H1 (cell line): Measurements from ENCODE around the gene DHRS4L2. TPM values are rescaled to one million over a fixed set of nuclear protein-coding genes. Genes with fewer than 3 reads are reported as not detected.

Source experiments
- CTCF ChIA-PET: fragments of 300-600 bp; sonication (Branson Sonifier 250); formaldehyde crosslinking; loops from one replicate; lab custom pipeline; 2021; ENCODE audit not compliant: partially characterized antibody; lab: Charles Lee
- POLR2A ChIA-PET: fragments of 300-600 bp; sonication (Branson Sonifier 250); formaldehyde crosslinking; loops from one replicate; lab custom pipeline; 2021; ENCODE audit warnings: inconsistent platforms; ENCODE audit not compliant: partially characterized antibody; lab: Charles Lee
- DNase-seq, 2 experiments: peaks; one replicate each; pipeline versions ENCODE4 v3.0.0 to v3.0.0-alpha.2; 2010 to 2022; ENCODE audit warnings: low spot score in 2 of 2, low read depth in 1 of 2, mixed read lengths in 1 of 2
- FAIRE-seq: peaks from 2 replicates; lab custom pipeline; 2011; peaks lifted over from hg19 to GRCh38; lab: Jason Lieb, UNC
- H2AFZ ChIP-seq: 2 replicates; pipeline ENCODE4 v1.8.1; 2012; ENCODE audit warnings: low read length, inconsistent platforms
- H2AK5ac ChIP-seq: 2 replicates; pipeline ENCODE4 v1.6.1; 2013; ENCODE audit warnings: low read depth, low read length
- H2BK120ac ChIP-seq: replicated peaks from 2 replicates; pipeline ENCODE3; 2013; ENCODE audit warnings: low read depth, low read length, inconsistent platforms
- H2BK12ac ChIP-seq: 2 replicates; pipeline ENCODE4 v1.6.1; 2013; ENCODE audit warnings: low read depth, low read length
- H2BK15ac ChIP-seq: 2 replicates; pipeline ENCODE4 v1.6.1; 2013; ENCODE audit warnings: low read length
- H2BK20ac ChIP-seq: 2 replicates; pipeline ENCODE4 v1.6.1; 2013; ENCODE audit warnings: low read length
- H2BK5ac ChIP-seq: 2 replicates; pipeline ENCODE4 v1.6.1; 2013; ENCODE audit warnings: low read depth, low read length
- H3K14ac ChIP-seq: 2 replicates; pipeline ENCODE4 v1.6.1; 2013; ENCODE audit warnings: inconsistent platforms; ENCODE audit not compliant: insufficient read length
- H3K18ac ChIP-seq: 2 replicates; pipeline ENCODE4 v1.6.1; 2013; ENCODE audit warnings: low read length; ENCODE audit errors: extremely low read depth
- H3K23ac ChIP-seq: 2 replicates; pipeline ENCODE4 v1.6.1; 2013; ENCODE audit warnings: inconsistent platforms; ENCODE audit not compliant: insufficient read length
- H3K23me2 ChIP-seq: 2 replicates; pipeline ENCODE4 v1.6.1; 2013; ENCODE audit warnings: low read depth, low read length
- H3K27ac ChIP-seq: 2 replicates; pipeline ENCODE4 v1.6.1; 2011; ENCODE audit warnings: low read depth, low read length, inconsistent platforms
- H3K27me3 ChIP-seq, 4 experiments: replicated peaks in 1 of 4; 1 replicate in 1 of 4; 2 replicates in 3 of 4; pipeline versions ENCODE4 v1.6.1 to v1.8.1; 2011 to 2013; ENCODE audit warnings: low read length in 3 of 4, mild to moderate bottlenecking in 3 of 4, inconsistent platforms in 2 of 4, mixed read lengths in 2 of 4, moderate library complexity in 1 of 4; ENCODE audit not compliant: control insufficient read depth in 3 of 4, insufficient read depth in 3 of 4; ENCODE audit errors: extremely low read depth in 1 of 4
- H3K36me3 ChIP-seq, 4 experiments: 2 replicates each; pipeline versions ENCODE4 v1.6.1 to v1.8.1; 2011 to 2013; ENCODE audit warnings: mild to moderate bottlenecking in 4 of 4, low read length in 3 of 4, moderate library complexity in 2 of 4, control low read depth in 1 of 4, inconsistent platforms in 1 of 4; ENCODE audit not compliant: insufficient read depth in 4 of 4, control insufficient read depth in 2 of 4
- H3K4ac ChIP-seq: replicated peaks from 2 replicates; pipeline ENCODE3; 2013; ENCODE audit warnings: low read length, low read depth, mixed read lengths, inconsistent platforms; ENCODE audit not compliant: insufficient read length
- H3K4me1 ChIP-seq, 4 experiments: replicated peaks in 1 of 4; 1 replicate in 1 of 4; 2 replicates in 3 of 4; pipeline versions ENCODE4 v1.6.1 to v1.8.1; 2011 to 2013; ENCODE audit warnings: low read length in 3 of 4, inconsistent platforms in 2 of 4, mixed read lengths in 1 of 4; ENCODE audit not compliant: insufficient read depth in 4 of 4, control insufficient read depth in 3 of 4
- H3K4me2 ChIP-seq, 2 experiments: 2 replicates each; pipeline versions ENCODE4 v1.6.1 to v1.8.1; 2011 to 2013; ENCODE audit warnings: low read depth in 2 of 2, low read length in 2 of 2, control low read depth in 1 of 2, inconsistent platforms in 1 of 2, mild to moderate bottlenecking in 1 of 2; ENCODE audit not compliant: insufficient read depth in 1 of 2
- H3K4me3 ChIP-seq, 4 experiments: fragments of 200-600, 300-600 bp in 1 of 4; sonication (generic), shearing (Covaris generic), sonication (Bioruptor Twin) in 1 of 4; 2 replicates each; pipeline versions ENCODE4 v1.5.1 to v1.8.1; 2011 to 2016; ENCODE audit warnings: low read length in 4 of 4, low read depth in 3 of 4, control low read depth in 2 of 4, inconsistent platforms in 2 of 4, mild to moderate bottlenecking in 2 of 4, mixed read lengths in 1 of 4, moderate library complexity in 1 of 4; ENCODE audit not compliant: insufficient read depth in 2 of 4; ENCODE audit errors: extremely low read depth in 1 of 4
- H3K56ac ChIP-seq: replicated peaks from 2 replicates; pipeline ENCODE3; 2013; ENCODE audit warnings: low read depth, mild to moderate bottlenecking, mixed read lengths, low read length, inconsistent platforms; ENCODE audit not compliant: insufficient read length
- H3K79me1 ChIP-seq: 2 replicates; pipeline ENCODE4 v1.6.1; 2013; ENCODE audit warnings: low read depth, low read length, control low read depth
- H3K79me2 ChIP-seq, 2 experiments: 2 replicates each; pipeline versions ENCODE4 v1.6.1 to v1.8.1; 2012 to 2013; ENCODE audit warnings: low read length in 2 of 2, mild to moderate bottlenecking in 2 of 2, inconsistent platforms in 1 of 2; ENCODE audit not compliant: insufficient read depth in 2 of 2, control insufficient read depth in 1 of 2
- H3K9ac ChIP-seq, 4 experiments: replicated peaks in 1 of 4; 1 replicate in 1 of 4; 2 replicates in 3 of 4; pipeline versions ENCODE4 v1.6.1 to v1.8.1; 2011 to 2013; ENCODE audit warnings: low read depth in 3 of 4, low read length in 3 of 4, control low read depth in 2 of 4, mild to moderate bottlenecking in 2 of 4, moderate library complexity in 2 of 4, inconsistent platforms in 1 of 4; ENCODE audit errors: extremely low read depth in 1 of 4
- H3K9me3 ChIP-seq, 2 experiments: 2 replicates each; pipeline versions ENCODE4 v1.6.1 to v1.8.1; 2012 to 2013; ENCODE audit warnings: mild to moderate bottlenecking in 2 of 2, moderate library complexity in 2 of 2, control low read depth in 1 of 2, inconsistent platforms in 1 of 2, low read depth in 1 of 2, low read length in 1 of 2, mixed read lengths in 1 of 2; ENCODE audit not compliant: insufficient read depth in 2 of 2
- H4K20me1 ChIP-seq, 2 experiments: replicated peaks in 1 of 2; 2 replicates each; pipeline versions ENCODE3 to v1.8.1; 2011 to 2013; ENCODE audit warnings: inconsistent platforms in 2 of 2, low read length in 2 of 2, mild to moderate bottlenecking in 1 of 2; ENCODE audit not compliant: insufficient read depth in 2 of 2, control insufficient read depth in 1 of 2
- H4K5ac ChIP-seq: 2 replicates; pipeline ENCODE4 v1.6.1; 2013; ENCODE audit warnings: low read length, low read depth, mixed read lengths, inconsistent platforms; ENCODE audit not compliant: insufficient read length
- H4K8ac ChIP-seq: 2 replicates; pipeline ENCODE4 v1.8.0; 2013; ENCODE audit warnings: mild to moderate bottlenecking, moderate library complexity, low read length, inconsistent platforms; ENCODE audit not compliant: insufficient read depth; ENCODE audit errors: extremely low read depth
- H4K91ac ChIP-seq: replicated peaks from 2 replicates; pipeline ENCODE3; 2013; ENCODE audit warnings: low read length, mixed read lengths, inconsistent platforms; ENCODE audit not compliant: insufficient read length
- CBX5 ChIP-seq: fragments of 300-800, 300-1000 bp; sonication (generic); IDR thresholded peaks from 2 replicates; pipeline ENCODE4 v1.7.1; 2016; ENCODE audit warnings: antibody characterized with exemption, low read length, low read depth
- POLR2AphosphoS5 ChIP-seq: IDR thresholded peaks from 2 replicates; pipeline ENCODE4 v1.6.1; 2011; ENCODE audit warnings: low read depth, low read length
- TAF1 ChIP-seq: IDR thresholded peaks from 2 replicates; pipeline ENCODE4 v1.6.1; 2011; ENCODE audit warnings: mild to moderate bottlenecking, low read depth, low read length
- WGBS, 2 experiments: shearing (Covaris generic) in 1 of 2; methylation state at CpG; one replicate each; pipeline versions ENCODE4 v1.1.6 to v1.1.7; 2013 to 2015; ENCODE audit warnings: low lambda C conversion rate in 2 of 2, mixed read lengths in 2 of 2, inconsistent platforms in 1 of 2, low coverage in 1 of 2, missing lambda C conversion rate in 1 of 2; ENCODE audit not compliant: insufficient replicate concordance in 2 of 2, insufficient coverage in 1 of 2, insufficient read length in 1 of 2; ENCODE audit errors: extremely low coverage in 1 of 2, missing lambda C conversion rate in 1 of 2; 5-methylcytosine and 5-hydroxymethylcytosine counted together
- polyA plus RNA-seq, 7 experiments: library from polyadenylated mRNA; depleted of rRNA in 3 of 7; stranded (reverse) in 5 of 7; unstranded in 2 of 7; fragments of >200 nt in 5 of 7; fragments of 200-250 nt in 2 of 7; gene quantifications; 1 replicate in 5 of 7; 2 replicates in 1 of 7; 4 replicates in 1 of 7; pipeline versions ENCODE4 v1.2.1 to v1.2.3, GENCODE V29; 2011 to 2013; ENCODE audit warnings: missing spikeins in 2 of 7, mixed read lengths in 2 of 7
- total RNA-seq: library from RNA; stranded (reverse); fragmentation: NEBNext Ultra II Directional; extraction: Animal tissue kit (Norgen Biotek cat#: 25700); gene quantifications from 2 replicates; pipeline ENCODE4 v1.2.1, GENCODE V29; 2021

Gene DHRS4L2
- total and polyA plus RNA-seq, 2 of the 8 experiments (the other 6 are each of a cell fraction or from before 2014, with no cell fraction given): 12.3 to 15.4 TPM

DNA sequence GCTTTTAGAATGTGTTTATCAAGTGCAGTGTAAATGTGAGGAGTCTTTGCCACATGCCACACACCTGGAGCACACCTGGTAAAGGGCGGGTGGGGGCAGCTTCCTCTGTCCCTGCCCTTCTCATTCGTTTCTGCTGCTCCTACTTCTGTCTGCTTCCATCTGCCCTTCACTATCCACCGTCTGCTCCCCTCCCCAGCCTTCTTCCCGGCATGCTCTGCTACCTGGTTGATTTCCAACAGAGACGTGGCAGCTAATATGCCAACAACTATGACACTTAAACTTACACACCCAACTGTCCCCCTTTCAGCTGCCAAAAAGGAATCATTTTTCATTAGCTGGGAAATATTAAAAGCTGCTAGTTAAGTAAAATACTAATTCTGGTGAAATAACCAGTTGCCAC, 54.0 kb downstream of the DHRS4L2 start:
- H2AK5ac ChIP-seq: no peak overlapping the region
- no peak overlapping the region for H3K56ac ChIP-seq
- no peak overlapping the region for H4K8ac ChIP-seq
- H3K36me3 ChIP-seq: no peaks in the 10 kb centered on the region
- ChIA-PET POLR2A (interaction anchor here (0.6 to 1.3 kb wide), 4 partner anchors 8 to 62 kb away, joined by 3 to 4 read pairs (median 3); no protein-coding TSS in a partner anchor), CTCF (interaction anchor here (0.8 to 7.1 kb wide), 4 partner anchors 15 to 66 kb away, joined by 3 to 33 read pairs (median 4); no protein-coding TSS in a partner anchor)
- H3K4ac ChIP-seq: no peak overlapping the region
- no peak overlapping the region for H3K14ac ChIP-seq
- H3K27me3 ChIP-seq: no peaks in the 10 kb centered on the region
- no peak overlapping the region for H2BK5ac ChIP-seq
- TF ChIP-seq CBX5: no peak
- no peak for TF ChIP-seq POLR2AphosphoS5
- no peak for TF ChIP-seq TAF1
- DNase-seq (no peak), FAIRE-seq (no peak)
- no peak overlapping the region for H3K4me2 ChIP-seq
- no peak overlapping the region for H4K5ac ChIP-seq
- no peak overlapping the region for H3K18ac ChIP-seq
- 79% methylated on average over 5 of the region's 5 CpGs; no CpG with 5 or more reads in 1 of the 2 experiments for WGBS, 2 experiments
- no peak overlapping the region for H2BK120ac ChIP-seq
- H4K20me1 ChIP-seq: no peaks in the 10 kb centered on the region
- H2AFZ ChIP-seq: no peak overlapping the region
- no peak overlapping the region for H3K4me3 ChIP-seq
- no peak overlapping the region for H2BK15ac ChIP-seq
- no peaks in the 10 kb centered on the region; a peak in 1 of 7 replicates for H3K4me1 ChIP-seq
- H2BK12ac ChIP-seq: no peak overlapping the region
- no peaks in the 10 kb centered on the region for H3K23me2 ChIP-seq
- H4K91ac ChIP-seq: no peak overlapping the region
- H2BK20ac ChIP-seq: no peak overlapping the region
- no peaks in the 10 kb centered on the region for H3K79me2 ChIP-seq
- H3K9me3 ChIP-seq: no peaks in the 10 kb centered on the region
- H3K23ac ChIP-seq: no peak overlapping the region
- no peak overlapping the region for H3K27ac ChIP-seq
- no peaks in the 10 kb centered on the region for H3K79me1 ChIP-seq
- no peak overlapping the region for H3K9ac ChIP-seq
